GM04503 (cell line): ENCODE results near the gene PTPRN2.

ENCODE experiments used
- DNase-seq: peaks from one replicate; pipeline ENCODE4 v3.0.0-alpha.2; 2012; ENCODE audit warnings: low read depth

PTPRN2 gene

GRCh38 chr7:158011941-158012340 lies 575.7 kb downstream of the PTPRN2 start:
- DNase-seq, result no peak

- DNase-seq, result no peak
Measured at GRCh38 chr7:158010961-158011693, 576.5 kb downstream of the PTPRN2 start.

GRCh38 chr7:158009886-158010285 lies 577.7 kb downstream of the PTPRN2 start:
- DNase-seq, result no peak

GRCh38 chr7:158008267-158008666 lies 579.4 kb downstream of the PTPRN2 start:
- no peak for DNase-seq

- no peak for DNase-seq
Measured at GRCh38 chr7:158007697-158008257, 579.8 kb downstream of the PTPRN2 start.

- DNase-seq, result no peak
Measured at GRCh38 chr7:158006841-158007696, 580.6 kb downstream of the PTPRN2 start.

GRCh38 chr7:158005531-158005930 lies 582.1 kb downstream of the PTPRN2 start:
- no peak for DNase-seq

GRCh38 chr7:158004123-158004490 lies 583.5 kb downstream of the PTPRN2 start:
- DNase-seq, result no peak

GRCh38 chr7:158003441-158004122 lies 584.0 kb downstream of the PTPRN2 start:
- DNase-seq, result no peak

- no peak for DNase-seq
Measured at GRCh38 chr7:158002486-158003080, 585.0 kb downstream of the PTPRN2 start.

GRCh38 chr7:158001621-158002320 lies 585.9 kb downstream of the PTPRN2 start:
- no peak for DNase-seq

- DNase-seq, result no peak
Measured at GRCh38 chr7:158001003-158001402, 586.6 kb downstream of the PTPRN2 start.

GRCh38 chr7:158000160-158000559 lies 587.5 kb downstream of the PTPRN2 start:
- DNase-seq, result no peak

- DNase-seq, result no peak
Measured at GRCh38 chr7:157998884-157999552, 588.6 kb downstream of the PTPRN2 start.

- no peak for DNase-seq
Measured at GRCh38 chr7:157997471-157997870, 590.2 kb downstream of the PTPRN2 start.

- no peak for DNase-seq
Measured at GRCh38 chr7:157997080-157997440, 590.6 kb downstream of the PTPRN2 start.

GRCh38 chr7:157996359-157997079 lies 591.1 kb downstream of the PTPRN2 start:
- no peak for DNase-seq

- no peak for DNase-seq
Measured at GRCh38 chr7:157995815-157996214, 591.8 kb downstream of the PTPRN2 start.

GRCh38 chr7:157994319-157994718 lies 593.3 kb downstream of the PTPRN2 start:
- no peak for DNase-seq

- DNase-seq, result no peak
Measured at GRCh38 chr7:157993406-157994105, 594.1 kb downstream of the PTPRN2 start.
